ENCODE measurements around the gene ZNF277.

DNA sequence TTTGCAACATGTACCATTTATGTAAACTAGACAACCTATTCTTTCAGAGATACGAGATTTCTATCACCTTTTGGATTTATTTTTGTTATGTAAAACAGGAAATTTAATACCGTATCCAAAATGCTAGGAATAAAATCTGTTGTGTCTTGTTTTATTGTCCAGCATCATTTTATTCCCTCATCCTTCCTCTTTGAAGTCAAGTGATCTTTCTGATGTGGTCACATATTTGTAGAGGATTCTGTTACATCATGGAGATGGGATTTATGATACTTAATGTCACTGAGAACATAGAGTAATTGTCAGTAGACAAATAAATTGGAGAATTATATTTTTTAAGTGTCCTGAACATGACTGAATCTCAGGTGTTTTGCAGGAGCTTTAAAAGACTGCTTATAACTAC, 64.7 kb downstream of the ZNF277 start:
- no peak for TF ChIP-seq CTCF (IDR thresholded peaks at IDR 0.05; ENCODE audit: poor library complexity)
- no peak for TF ChIP-seq EZH2phosphoT487 (IDR thresholded peaks at IDR 0.05; ENCODE audit: low read depth, severe bottlenecking, unreplicated experiment)

All from hepatocyte (in vitro differentiated cells).